HG02852 (cell line): ENCODE results near the gene ACTR3.

ENCODE experiments used
- ATAC-seq: cut with Tn5 transposase; IDR thresholded peaks from one replicate; pipeline ENCODE4 v1.9.1; 2021; ENCODE audit warnings: mild to moderate bottlenecking, moderate library complexity; ENCODE audit not compliant: unreplicated experiment

ACTR3 gene

DNA sequence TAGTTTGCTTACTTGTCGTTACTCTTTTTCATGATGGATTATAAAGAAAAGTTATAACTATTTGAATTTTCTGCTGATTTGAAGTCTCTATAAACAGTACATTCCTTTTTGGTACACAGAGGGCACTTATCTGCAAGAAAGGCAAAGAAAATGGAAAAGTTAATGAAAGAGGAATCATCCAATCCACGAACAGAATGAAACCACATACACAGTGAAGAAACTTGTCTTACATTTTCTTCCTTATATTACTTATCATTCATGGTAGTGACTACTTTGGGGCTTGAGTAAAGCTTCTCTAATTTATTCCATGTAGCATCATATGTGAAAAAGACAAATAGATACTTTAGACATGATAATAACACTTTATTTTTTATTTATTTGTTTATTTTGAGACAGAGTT is 14.8 kb upstream of the ACTR3 start:
- no peak for ATAC-seq

DNA sequence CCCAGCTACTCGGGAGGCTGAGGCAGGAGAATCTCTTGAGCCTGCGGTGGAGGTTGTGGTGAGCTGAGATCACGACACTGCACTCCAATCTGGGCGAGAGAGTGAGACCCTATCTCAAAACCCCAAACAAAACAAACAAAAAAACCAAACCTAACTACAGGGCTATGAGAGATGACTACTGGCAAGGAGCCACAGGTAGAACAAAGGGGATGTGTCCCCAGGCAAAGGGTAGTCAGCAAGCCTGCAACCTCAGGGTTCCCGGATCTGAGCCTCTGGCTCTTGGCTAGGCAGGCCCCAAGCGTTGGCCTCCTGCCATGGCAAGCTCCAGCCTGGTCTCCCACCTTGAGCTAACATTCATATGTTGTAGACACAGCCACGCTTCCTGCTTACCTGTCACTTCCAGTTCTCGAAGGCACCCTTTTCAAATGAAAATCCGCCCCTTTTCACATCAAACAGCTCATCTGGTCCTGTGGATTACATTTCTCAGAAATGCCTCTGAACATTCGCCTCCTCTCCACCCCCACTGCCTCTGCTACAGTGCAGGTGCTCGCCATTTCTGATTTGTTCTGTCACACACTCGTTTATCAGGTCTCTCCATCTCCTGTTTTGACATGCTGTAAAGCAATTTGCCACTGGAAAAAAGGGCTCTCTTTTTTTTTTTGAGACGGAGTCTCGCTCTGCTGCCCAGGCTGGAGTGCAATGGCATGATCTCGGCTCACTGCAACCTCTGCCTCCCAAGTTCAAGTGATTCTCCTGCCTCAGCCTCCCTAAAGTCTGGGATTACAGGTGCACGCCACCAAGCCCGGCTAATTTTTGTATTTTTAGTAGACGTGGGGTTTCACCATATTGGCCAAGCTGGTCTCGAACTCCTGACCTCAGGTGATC is 13.1 kb upstream of the ACTR3 start:
- ATAC-seq: no peak

DNA sequence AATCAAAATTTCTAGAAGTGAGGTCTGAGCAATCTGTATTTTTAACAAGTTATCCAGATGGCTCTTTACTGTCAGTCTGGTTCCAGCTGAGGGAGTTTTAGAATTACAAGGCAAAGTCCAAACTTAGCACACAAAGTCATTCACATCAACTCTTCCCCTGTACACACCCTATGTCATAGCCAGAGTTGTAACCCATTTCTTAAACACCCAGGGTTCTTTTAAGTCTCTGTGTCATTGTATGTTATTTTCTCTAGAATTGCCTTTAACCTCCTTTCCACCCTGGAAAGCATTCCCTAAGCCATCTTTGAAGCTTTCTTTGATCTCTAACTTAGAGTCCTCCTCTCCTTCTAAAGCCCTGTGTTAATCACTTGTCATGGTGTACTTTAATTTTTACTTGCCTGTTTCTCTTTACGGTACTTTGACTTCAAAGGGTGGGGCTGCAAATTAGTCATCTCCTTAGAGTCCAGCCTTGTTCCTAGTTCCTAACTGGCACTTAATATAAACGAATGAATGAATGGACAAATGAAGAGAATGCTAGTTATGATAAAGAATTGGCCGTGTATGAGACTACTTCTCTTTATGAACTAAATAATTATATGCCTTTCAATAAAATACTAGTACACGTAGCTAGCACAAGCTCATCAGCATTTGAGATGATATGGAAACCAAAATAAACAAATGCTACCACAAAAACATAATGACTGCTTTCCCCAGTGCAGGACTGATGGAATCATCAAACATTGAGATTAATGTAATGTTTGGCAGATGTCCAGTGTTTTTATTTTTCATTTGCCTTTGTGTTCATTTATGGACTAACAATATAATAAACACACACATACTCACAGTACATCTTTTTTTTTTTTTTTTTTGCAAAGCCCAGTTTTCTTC is 11.9 kb upstream of the ACTR3 start:
- no peak for ATAC-seq

DNA sequence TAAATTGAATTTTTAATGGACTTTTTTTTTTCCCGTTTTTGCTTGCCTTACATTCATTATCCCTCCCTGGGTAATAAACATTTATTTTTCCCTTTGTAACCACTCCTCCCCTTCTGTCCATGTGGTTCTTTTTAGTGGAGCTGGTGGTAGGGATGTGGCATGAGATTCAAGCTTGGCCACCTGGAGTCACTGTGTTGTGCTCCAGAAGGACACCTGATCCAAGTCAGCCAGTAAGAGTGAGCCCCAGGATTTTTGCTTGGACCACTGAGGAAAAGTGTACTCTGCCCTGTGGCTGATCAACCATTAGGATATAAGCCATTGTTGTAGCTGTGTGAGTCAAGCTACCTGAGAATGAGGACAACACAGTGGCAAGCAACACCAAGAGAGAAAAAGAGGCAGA is 11.1 kb upstream of the ACTR3 start:
- ATAC-seq: no peak

DNA sequence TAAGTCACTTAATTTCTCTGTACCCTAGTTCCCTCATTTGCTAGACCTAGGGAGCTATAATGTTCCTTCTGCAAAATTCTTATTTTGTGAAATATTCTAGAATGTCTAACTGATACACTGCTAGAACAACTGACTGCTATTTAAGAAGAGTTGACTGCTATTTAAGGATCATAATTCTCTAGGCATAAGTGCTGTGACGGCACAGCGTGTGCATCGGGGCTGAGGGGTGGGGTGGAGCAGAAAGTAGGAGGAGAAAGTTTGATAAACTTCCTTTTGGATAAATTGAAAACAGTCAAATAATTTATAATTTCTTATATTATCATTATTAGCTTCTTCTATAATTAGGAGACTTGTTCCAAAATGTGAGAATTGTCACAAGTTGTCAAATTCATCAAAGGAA is 10.4 kb upstream of the ACTR3 start:
- no peak for ATAC-seq

DNA sequence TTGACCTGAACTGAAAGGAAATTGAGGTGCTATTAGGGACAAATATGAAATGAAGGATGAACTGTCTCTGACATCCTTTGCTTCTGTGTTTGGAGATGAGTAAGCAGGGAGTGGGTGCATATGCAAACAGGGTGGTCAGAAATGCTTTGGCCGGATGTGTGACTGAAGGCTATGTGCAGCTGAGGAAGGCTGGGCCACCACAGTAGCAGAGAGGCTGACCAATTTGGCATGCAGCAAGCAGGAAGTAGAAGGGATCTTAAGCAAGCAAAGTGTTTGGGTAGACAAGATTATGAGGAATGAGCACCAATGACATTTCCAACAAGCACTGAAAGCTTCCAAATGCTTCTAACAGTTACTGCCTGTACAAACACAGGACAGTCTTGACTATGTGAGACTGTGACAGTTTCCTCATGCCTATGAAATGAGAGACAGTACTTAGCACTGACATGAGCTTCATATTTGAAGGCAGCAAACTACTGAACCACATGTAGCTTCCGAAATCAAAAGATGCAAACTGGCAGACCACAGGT is 3.3 kb upstream of the ACTR3 start:
- peak; percentile 67 for ATAC-seq

DNA sequence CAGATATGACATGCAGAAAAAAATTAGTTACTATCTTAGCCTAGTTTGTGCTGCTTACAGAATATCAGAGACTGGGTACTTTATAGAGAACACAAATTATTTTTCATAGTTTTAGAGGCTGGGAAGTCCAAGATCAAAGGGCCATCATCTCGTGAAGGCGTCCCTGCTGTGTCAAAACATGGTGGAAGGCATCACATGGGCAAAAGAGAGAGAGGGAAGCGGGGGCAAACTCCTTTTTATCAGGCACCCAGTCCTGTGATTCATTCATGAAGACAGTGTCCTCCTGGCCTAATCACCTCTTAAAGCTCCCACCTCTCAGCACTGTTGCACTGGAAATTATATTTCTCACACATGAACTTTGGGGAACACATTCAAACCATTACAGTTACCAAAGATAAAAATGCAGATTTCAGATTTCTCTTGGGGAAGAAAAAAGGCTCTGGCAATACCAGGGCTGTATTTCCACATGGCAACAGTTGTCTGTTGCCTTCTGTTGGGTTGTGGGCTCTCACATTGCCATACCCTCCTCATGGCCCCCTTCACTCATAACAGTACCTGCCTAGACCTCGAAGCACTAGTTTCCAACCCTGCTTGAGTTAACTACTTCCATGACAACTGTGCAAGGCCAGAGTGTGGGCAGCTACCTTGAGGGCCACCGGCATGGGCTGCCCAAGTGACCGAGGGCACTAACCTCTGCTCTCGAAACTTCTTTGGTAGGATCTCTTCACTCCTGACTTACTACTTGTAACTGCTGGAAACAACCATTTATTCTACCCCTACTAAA is 2.7 kb upstream of the ACTR3 start:
- no peak for ATAC-seq

DNA sequence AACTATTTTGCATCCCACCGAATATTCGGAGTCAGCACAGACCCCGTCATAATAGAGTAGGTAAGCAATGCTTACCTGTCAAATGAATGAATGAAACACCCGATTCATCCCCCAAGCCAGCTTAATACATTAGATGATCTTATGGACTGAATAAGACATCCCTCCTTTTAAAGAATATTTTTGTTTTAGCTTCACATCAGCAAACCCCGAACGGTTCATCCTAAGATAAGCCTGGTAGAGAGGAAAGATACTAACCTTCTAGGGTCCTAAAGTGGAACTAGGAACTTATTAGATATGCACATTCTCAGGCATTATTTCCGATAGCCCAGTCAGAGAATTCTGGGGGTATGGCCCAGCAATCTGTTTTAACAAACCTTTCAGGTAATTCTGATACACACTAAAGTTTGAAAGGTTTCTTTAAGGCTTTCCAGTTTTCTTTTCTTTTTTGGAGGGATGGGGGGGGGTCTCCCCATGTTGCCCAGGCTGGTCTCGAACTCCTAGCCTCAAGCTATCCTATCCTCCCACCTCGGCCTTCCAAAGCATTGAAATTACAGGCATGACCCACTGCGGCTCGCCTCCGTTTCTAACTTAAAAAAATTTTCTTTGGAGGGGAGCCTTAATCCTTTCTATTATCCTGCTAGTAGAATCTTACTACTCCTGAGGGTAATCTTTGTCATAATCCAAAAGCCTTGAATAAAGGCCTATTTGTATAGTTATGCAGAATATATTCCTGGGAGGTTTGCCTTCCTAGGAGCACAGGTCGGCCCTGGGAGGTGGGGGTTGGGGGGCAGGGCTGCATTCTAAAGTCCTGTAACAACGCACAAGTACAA is 1.0 kb upstream of the ACTR3 start:
- ATAC-seq: no peak

DNA sequence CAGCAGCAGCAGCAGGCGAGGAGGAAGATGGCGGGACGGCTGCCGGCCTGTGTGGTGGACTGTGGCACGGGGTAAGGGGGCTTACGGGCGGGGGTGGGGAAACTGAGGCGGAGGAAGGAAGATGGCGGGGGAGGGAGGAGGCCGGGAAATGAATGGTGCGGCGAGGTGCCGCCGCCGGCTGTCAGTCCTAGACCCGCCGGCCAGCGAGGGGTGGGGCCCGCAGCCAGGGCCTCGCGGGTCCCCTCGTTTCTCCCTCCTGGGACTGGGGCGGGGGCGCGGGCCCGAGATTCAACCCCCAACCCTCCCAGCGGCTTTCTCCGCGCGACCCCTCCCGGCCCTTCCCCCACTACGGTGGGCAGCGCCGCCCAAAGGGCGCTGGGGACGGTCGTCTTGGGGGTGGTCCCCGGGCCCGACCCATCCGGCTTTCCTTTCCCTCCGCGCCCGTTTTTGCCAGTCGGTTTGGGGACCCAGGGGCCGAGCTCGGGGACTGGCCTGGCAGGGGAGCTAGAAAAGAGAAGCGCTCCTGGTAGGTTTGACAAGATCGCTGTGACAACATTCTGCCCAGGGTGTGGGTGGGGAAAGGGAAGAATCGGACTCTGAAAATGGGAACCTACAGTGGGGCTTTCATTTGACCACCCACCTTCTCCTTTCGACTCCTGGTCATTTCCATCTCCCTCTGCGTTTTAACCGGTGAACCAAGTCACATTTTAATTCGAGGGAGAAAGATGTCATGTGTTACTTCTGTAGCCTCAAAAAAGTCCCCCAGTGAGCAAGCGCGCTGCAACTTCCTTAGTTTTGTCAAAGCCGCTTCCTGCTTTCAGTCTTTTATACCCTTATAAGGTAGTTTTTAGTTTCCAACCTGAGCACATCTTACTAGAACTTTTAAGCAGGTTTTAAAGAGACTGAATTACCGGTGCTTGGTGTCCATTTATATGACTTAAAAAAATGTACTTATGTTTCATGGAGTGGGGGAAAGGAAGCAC is 655 bp downstream of the ACTR3 start:
- peak; percentile 28 for ATAC-seq

DNA sequence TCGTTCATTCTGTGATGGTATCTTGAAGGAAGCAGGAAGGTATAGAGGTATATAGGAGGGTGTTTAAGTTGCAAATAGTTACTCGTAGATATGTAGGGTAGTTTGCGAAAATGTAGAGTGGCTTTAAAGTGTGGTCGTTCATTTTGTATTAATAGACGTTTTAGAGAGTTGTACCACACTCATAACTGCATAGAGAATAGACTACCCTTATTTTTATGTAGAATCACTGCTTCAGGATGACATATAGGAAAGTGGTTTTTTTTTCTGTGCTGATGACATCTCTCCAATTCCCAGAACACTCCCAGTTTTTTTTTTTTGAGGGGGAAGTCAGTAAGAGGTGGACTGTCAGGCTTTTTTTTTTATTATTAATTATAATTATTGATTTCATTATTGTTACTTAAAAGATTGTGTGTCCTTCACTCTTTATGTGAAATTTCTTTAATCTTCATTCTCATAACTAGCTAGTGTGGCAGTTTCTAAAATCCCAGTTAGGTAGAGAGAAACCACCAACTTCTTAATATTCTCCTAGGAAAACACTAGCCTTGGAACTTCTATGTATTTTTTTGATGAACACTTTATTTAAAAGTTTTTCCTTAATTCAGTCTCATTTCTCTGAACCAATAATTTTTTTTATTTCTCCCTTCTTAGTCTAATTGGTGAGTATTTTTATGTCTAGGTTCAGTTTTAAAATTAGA is 1.5 kb downstream of the ACTR3 start:
- ATAC-seq: no peak

DNA sequence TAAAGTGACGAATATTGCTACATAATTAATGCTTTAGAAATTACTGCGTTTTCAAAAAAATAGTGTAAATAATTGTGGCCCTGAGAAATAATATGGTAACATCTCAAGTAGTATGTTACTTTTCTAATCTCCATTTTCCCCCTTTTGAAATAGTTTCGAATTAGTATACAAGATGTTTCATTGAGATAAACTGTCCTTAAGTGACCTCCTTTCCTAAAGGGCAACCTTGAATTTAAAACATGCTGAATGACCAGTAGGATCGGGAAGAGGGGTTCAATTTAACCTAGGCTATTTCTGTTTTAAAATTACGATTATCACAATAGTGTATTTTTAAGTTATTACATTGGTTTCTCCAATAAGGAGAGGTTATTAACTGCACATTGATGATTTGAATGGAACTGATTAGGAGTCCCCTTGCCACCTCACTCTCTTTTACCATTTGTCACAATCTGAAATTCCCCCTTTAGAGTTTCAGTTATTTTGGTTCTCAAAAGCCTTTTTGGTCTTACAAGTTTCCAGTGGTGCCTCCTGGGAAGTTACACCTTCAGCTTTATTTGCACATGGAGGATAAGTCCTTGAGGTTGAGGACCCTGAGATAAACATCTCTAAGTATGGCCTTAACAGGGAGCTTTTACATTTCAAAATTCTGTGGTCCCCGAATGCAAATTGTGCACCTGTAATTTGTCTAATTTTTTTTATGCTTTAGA is 2.3 kb downstream of the ACTR3 start:
- ATAC-seq: no peak

DNA sequence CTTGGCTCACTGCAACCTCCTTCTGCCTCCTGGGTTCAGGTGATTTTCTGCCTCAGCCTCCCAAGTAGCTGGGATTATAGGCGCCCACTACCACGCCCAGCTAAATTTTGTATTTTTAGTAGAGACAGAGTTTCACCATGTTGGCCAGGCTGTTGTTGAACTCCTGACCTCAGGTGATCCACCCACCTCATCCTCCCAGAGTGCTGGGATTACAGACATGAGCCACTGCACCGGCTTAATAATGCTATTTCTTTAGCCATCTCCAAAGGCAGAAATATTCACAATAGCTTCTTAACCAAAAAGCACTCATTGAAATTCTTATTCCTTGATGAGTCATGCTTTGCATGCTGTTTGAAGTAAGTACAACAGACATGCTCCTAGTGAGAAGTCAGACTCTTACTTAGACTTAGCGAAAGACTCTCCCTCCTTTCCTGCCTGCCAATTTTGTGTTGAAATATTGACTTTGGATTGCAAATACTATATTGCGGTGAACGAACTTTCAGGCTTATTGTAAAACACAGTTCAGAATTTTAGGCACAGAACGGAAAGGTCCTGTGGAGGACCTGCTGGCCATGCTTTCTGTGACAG is 4.4 kb downstream of the ACTR3 start:
- no peak for ATAC-seq

DNA sequence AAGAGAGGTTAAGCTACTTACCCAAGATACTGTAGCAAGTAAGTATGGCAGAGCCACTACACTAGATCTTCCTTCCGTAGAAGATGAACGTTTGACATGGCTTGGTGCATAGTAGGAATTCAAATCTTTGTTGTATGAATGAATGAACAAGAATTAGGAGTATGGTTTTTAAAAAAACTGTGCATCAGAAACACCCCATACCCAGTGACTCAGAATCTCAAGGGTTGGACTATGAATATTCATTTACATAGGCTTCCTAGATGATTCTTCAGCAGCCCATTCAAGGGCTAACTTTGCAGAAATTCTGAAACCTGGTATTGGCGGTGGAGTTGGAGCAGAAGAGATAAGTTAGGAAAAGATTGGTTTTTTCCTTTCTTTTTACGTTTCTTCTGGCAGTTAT is 5.4 kb downstream of the ACTR3 start:
- ATAC-seq: no peak

DNA sequence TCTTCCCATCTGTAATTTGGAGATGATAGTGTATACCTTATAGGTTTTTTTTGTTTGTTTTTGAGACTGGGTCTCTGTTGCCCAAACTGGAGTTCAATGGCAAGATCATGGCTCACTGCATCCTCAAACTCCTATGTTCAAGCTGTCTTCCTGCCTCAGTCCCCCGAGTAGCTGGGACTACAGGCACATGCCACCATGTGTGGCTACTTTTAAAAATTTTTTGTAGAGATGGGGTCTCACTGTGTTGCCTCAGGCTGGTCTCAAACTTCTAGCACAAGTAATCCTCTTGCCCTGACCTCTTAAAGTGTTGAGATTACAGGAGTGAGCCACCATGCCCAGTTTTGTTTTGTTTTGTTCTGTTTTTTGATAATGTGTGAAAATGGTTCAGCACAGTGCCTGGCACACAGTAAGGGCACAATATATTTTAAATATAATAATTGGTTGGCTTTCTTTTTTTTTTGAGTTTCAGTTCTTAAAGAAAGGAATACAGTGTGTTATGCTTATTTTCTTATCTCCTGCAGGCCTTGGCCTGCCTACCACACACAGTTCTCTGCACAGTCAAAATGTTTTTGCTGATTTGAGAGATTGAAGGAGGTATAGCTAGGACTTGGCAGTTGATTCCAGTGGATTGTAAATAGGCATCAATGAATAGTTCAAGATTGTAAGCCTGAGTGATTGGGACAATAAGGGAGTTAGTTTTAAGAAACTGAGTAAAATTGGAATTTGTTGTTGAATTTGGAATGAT is 6.1 kb downstream of the ACTR3 start:
- no peak for ATAC-seq

DNA sequence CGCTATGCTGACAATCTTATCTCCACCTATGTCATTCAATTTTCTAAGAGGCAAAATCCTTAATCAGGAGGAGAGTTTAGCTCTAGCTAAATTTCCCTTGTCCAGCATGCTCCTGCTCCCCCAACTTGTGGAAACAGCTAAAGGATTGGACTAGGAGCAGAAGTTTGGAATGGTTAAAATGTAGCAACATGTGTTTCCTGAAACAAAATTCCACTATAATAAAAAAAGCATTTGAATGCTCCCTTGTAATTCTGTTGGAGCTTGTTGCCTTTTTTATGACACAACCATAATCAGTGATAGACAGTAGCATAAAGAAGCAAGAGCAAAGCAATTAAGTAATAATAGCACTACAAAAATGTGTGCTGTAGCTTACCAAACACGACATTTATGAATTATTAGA is 6.9 kb downstream of the ACTR3 start:
- no peak for ATAC-seq

DNA sequence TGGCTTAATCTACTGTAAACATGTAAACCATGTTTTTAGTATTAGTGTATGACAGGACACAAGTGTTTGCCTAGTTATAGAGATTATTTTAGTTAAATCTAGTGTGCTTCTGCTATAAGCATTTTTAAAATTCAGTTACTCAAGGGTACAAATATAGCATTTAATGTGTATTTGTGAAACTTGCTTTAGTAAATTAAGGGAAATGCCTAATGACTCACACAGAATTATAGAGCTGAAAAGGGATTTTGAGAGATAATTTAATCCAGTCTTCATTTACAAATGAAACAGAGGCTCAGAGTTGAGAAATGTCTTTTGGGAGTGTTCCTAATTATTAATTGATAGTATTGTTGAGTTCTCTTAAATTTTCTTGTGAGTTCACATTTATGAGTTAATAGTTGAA is 8.2 kb downstream of the ACTR3 start:
- no peak for ATAC-seq

DNA sequence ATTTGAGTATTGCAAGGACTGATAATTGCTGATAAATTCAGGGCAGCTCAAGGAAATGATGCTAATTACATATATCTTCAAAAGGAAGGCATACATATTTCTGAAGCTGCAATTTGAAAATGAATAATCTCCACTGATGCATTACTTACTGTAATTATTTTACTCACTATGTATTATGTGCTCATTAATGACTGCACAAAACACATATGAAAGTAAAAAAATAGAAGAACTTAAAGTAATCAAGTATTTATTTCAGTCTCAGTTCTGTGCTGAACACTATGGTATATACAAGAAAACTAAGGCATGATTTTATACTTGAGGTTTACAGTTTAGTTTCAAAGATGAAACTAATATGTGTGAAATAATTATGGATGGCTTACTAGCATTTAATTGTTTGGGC is 9.3 kb downstream of the ACTR3 start:
- no peak for ATAC-seq
